Liver (tissue), 9 donors: ENCODE results near the gene KCNC4. TPM values are rescaled to one million over a fixed set of nuclear protein-coding genes. Genes with fewer than 3 reads are reported as not detected.

ENCODE experiments used
- DNase-seq: peaks from one replicate; pipeline ENCODE4 v3.0.0-alpha.2; 2017; ENCODE audit warnings: low spot score
- H3K27ac ChIP-seq, 2 donors: one replicate each; pipeline ENCODE4 v1.7.0; 2013; ENCODE audit warnings: inconsistent platforms in 2 of 2, low read length in 2 of 2, control low read depth in 1 of 2, low read depth in 1 of 2, mild to moderate bottlenecking in 1 of 2
- H3K27me3 ChIP-seq, 4 donors: one replicate each; pipeline versions ENCODE4 v1.6.1 to v1.7.0; 2013; ENCODE audit warnings: low read length in 3 of 4, inconsistent platforms in 1 of 4, mild to moderate bottlenecking in 1 of 4, moderate library complexity in 1 of 4; ENCODE audit not compliant: control insufficient read depth in 4 of 4, insufficient read depth in 4 of 4
- H3K36me3 ChIP-seq, 4 donors: one replicate each; pipeline versions ENCODE4 v1.6.1 to v1.7.0; 2013; ENCODE audit warnings: low read length in 3 of 4, mild to moderate bottlenecking in 3 of 4, low read depth in 1 of 4, moderate library complexity in 1 of 4; ENCODE audit not compliant: control insufficient read depth in 4 of 4, insufficient read depth in 3 of 4
- H3K4me1 ChIP-seq, 4 donors: one replicate each; pipeline versions ENCODE4 v1.6.1 to v1.7.0; 2013; ENCODE audit warnings: low read length in 3 of 4, mild to moderate bottlenecking in 3 of 4, moderate library complexity in 1 of 4; ENCODE audit not compliant: control insufficient read depth in 4 of 4, insufficient read depth in 4 of 4
- H3K4me3 ChIP-seq, 3 donors: one replicate each; pipeline versions ENCODE4 v1.6.1 to v1.7.0; 2013; ENCODE audit warnings: low read length in 3 of 3, control low read depth in 1 of 3, low read depth in 1 of 3, mild to moderate bottlenecking in 1 of 3
- H3K9ac ChIP-seq, 2 donors: one replicate each; pipeline ENCODE4 v1.7.0; 2013; ENCODE audit warnings: low read length in 2 of 2, mild to moderate bottlenecking in 2 of 2, moderate library complexity in 2 of 2, control low read depth in 1 of 2, low read depth in 1 of 2
- H3K9me3 ChIP-seq, 4 donors: one replicate each; pipeline versions ENCODE4 v1.6.1 to v1.7.0; 2013; ENCODE audit warnings: low read length in 3 of 4; ENCODE audit not compliant: control insufficient read depth in 4 of 4
- ATF3 ChIP-seq: IDR thresholded peaks from 2 replicates; pipeline ENCODE4 v1.6.1; 2016; ENCODE audit warnings: antibody characterized with exemption
- CTCF ChIP-seq: fragments of 150-350 bp; IDR thresholded peaks from 2 replicates; pipeline ENCODE4 v1.5.1; 2017; ENCODE audit warnings: improper control_type of control experiment, low read depth, low read length; ENCODE audit not compliant: missing input control
- EGR1 ChIP-seq, 2 donors: IDR thresholded peaks; 2 replicates each; pipeline ENCODE4 v1.6.1; 2016 to 2018; ENCODE audit warnings: antibody characterized with exemption in 2 of 2, low read depth in 2 of 2
- FOXA1 ChIP-seq: IDR thresholded peaks from 2 replicates; pipeline ENCODE4 v1.6.1; 2016; ENCODE audit warnings: antibody characterized with exemption
- FOXA2 ChIP-seq: IDR thresholded peaks from 2 replicates; pipeline ENCODE4 v1.6.1; 2016; ENCODE audit warnings: antibody characterized with exemption
- GABPA ChIP-seq, 2 donors: IDR thresholded peaks in 1 of 2; conservative IDR thresholded peaks in 1 of 2; 2 replicates each; pipeline ENCODE4 v1.6.1; 2016; ENCODE audit warnings: antibody characterized with exemption in 2 of 2, mild to moderate bottlenecking in 1 of 2, moderate library complexity in 1 of 2
- HNF4A ChIP-seq, 2 donors: conservative IDR thresholded peaks; 2 replicates each; pipeline ENCODE4 v1.6.1; 2016; ENCODE audit warnings: antibody characterized with exemption in 2 of 2, mild to moderate bottlenecking in 2 of 2
- HNF4G ChIP-seq: IDR thresholded peaks from 2 replicates; pipeline ENCODE4 v1.6.1; 2016; ENCODE audit warnings: antibody characterized with exemption
- MAX ChIP-seq: IDR thresholded peaks from 2 replicates; pipeline ENCODE4 v1.6.1; 2016; ENCODE audit warnings: antibody characterized with exemption
- NR2F2 ChIP-seq: IDR thresholded peaks from 2 replicates; pipeline ENCODE4 v1.6.1; 2016; ENCODE audit warnings: antibody characterized with exemption
- RAD21 ChIP-seq, 2 donors: IDR thresholded peaks; 2 replicates each; pipeline ENCODE4 v1.6.1; 2016; ENCODE audit warnings: antibody characterized with exemption in 2 of 2, mild to moderate bottlenecking in 2 of 2
- REST ChIP-seq: IDR thresholded peaks from 2 replicates; pipeline ENCODE4 v1.6.1; 2016; ENCODE audit warnings: antibody characterized with exemption, mild to moderate bottlenecking
- RXRA ChIP-seq, 2 donors: IDR thresholded peaks; 2 replicates each; pipeline ENCODE4 v1.6.1; 2017 to 2018; ENCODE audit warnings: antibody characterized with exemption in 2 of 2, mild to moderate bottlenecking in 1 of 2
- SP1 ChIP-seq: IDR thresholded peaks from 2 replicates; pipeline ENCODE4 v1.6.1; 2018; ENCODE audit warnings: antibody characterized with exemption, mild to moderate bottlenecking
- TAF1 ChIP-seq: conservative IDR thresholded peaks from 2 replicates; pipeline ENCODE4 v1.6.1; 2016; ENCODE audit warnings: antibody characterized with exemption, mild to moderate bottlenecking
- YY1 ChIP-seq: IDR thresholded peaks from 2 replicates; pipeline ENCODE4 v1.6.1; 2016; ENCODE audit warnings: antibody characterized with exemption, mild to moderate bottlenecking
- ZBTB33 ChIP-seq: IDR thresholded peaks from 2 replicates; pipeline ENCODE4 v1.6.1; 2016; ENCODE audit warnings: antibody characterized with exemption
- WGBS: extraction: QIAGEN DNeasy Blood & Tissue Kit; methylation state at CpG from one replicate; pipeline ENCODE4 v1.1.7; 2013; 5-methylcytosine and 5-hydroxymethylcytosine counted together
- polyA plus RNA-seq, 2 donors: library from polyadenylated mRNA; stranded (reverse) in 1 of 2; unstranded in 1 of 2; fragments of 200-250 nt in 1 of 2; fragments of >200 nt in 1 of 2; fragmentation: Nextera tagmentation in 1 of 2; extraction: Ambion mirVana in 1 of 2; gene quantifications; one replicate each; pipeline versions ENCODE4 v1.2.1 to v1.2.3, GENCODE V29; 2013 to 2015
- total RNA-seq, 2 donors: library from RNA; depleted of rRNA; stranded (reverse); fragments of >200 nt; gene quantifications; one replicate each; pipeline ENCODE4 v1.2.3, GENCODE V29; 2014
- donor health status: healthy.
- donor health status: healthy.
- donor health status: healthy.
- donor health status: healthy.
- donor health status: healthy.

KCNC4 gene
- total and polyA plus RNA-seq, 4 donors: 0.46 to 2.5 (median 1.5) TPM

- no peak for DNase-seq
- Histone ChIP-seq H3K9ac (no peak overlapping the region), H3K27me3 (no peaks in the 10 kb centered on the region), H3K4me1 (peaks cover 0 to 1% (median 0%) of the 10 kb centered on the region in 4 donors), H3K4me3 (no peak overlapping the region), H3K9me3 (no peaks in the 10 kb centered on the region), H3K36me3 (no peaks in the 10 kb centered on the region), H3K27ac (no peak overlapping the region)
- TF ChIP-seq FOXA2 (no peak), RAD21 (IDR thresholded peaks at IDR 0.05) (no peak), TAF1 (no peak), NR2F2 (no peak), FOXA1 (no peak), GABPA (IDR thresholded peaks at IDR 0.05 in 1 of 2, conservative IDR thresholded peaks at IDR 0.05 in 1 of 2) (no peak), RXRA (IDR thresholded peaks at IDR 0.05) (no peak), HNF4A (conservative IDR thresholded peaks at IDR 0.05) (no peak), ZBTB33 (no peak), MAX (no peak), HNF4G (no peak), EGR1 (IDR thresholded peaks at IDR 0.05; ENCODE audit: low read depth in 2 of 2) (no peak), CTCF (no peak)
- 96% methylated on average over 17 of the region's 17 CpGs for WGBS
Observed at GRCh38 chr1:110223581-110223980, 13.5 kb downstream of the KCNC4 start.

- DNase-seq: no peak
- Histone ChIP-seq H3K36me3 (no peaks in the 10 kb centered on the region), H3K9me3 (no peaks in the 10 kb centered on the region), H3K4me3 (no peak overlapping the region), H3K9ac (no peak overlapping the region), H3K27me3 (no peaks in the 10 kb centered on the region), H3K4me1 (peaks cover 0 to 1% (median 0%) of the 10 kb centered on the region in 4 donors), H3K27ac (no peak overlapping the region)
- no peak for TF ChIP-seq SP1
- no peak for TF ChIP-seq YY1
- 85% methylated on average over 8 of the region's 8 CpGs for WGBS
Observed at GRCh38 chr1:110224240-110224995, 14.3 kb downstream of the KCNC4 start.

GRCh38 chr1:110225212-110225611, 15.1 kb downstream of the KCNC4 start:
- WGBS: 62% methylated on average over 7 of the region's 7 CpGs
- Histone ChIP-seq H3K27ac (no peak overlapping the region), H3K36me3 (no peaks in the 10 kb centered on the region), H3K4me1 (peaks cover 0 to 1% (median 0%) of the 10 kb centered on the region in 4 donors), H3K9me3 (no peaks in the 10 kb centered on the region), H3K9ac (no peak overlapping the region), H3K27me3 (no peaks in the 10 kb centered on the region), H3K4me3 (no peak overlapping the region)
- no peak for TF ChIP-seq REST
- no peak for TF ChIP-seq GABPA (IDR thresholded peaks at IDR 0.05 in 1 of 2, conservative IDR thresholded peaks at IDR 0.05 in 1 of 2)
- TF ChIP-seq ATF3: no peak
- no peak for DNase-seq
